ENCODE results near the gene HTR7.

Gene HTR7

GRCh38 chr10:90819911-90820310 is 37.9 kb downstream of the HTR7 start:
- H2AFZ ChIP-seq (ENCODE audit: low read depth, low read length, severe bottlenecking), result no peak overlapping the region
- TF ChIP-seq CTCF (IDR thresholded peaks at IDR 0.05; ENCODE audit: insufficient read depth, low read length, poor library complexity, severe bottlenecking) (no peak), EZH2phosphoT487 (conservative IDR thresholded peaks at IDR 0.05; ENCODE audit: low read length) (no peak)
- H3K36me3 ChIP-seq (ENCODE audit: low read length), result no peaks in the 10 kb centered on the region
- no peaks in the 10 kb centered on the region for H3K9me3 ChIP-seq (ENCODE audit: insufficient read depth, low read length)
- H3K27ac ChIP-seq (ENCODE audit: low read depth, low read length), result no peak overlapping the region
- H3K9ac ChIP-seq (ENCODE audit: low read length), result no peak overlapping the region
- H3K4me2 ChIP-seq (ENCODE audit: low read depth, low read length, poor library complexity, severe bottlenecking), result no peak overlapping the region
- no peak overlapping the region for H3K4me3 ChIP-seq (ENCODE audit: insufficient read depth, low read length, poor library complexity, severe bottlenecking)
- no peaks in the 10 kb centered on the region for H3K27me3 ChIP-seq (ENCODE audit: low read length)
- no peaks in the 10 kb centered on the region for H3K9me2 ChIP-seq (replicated peaks; ENCODE audit: insufficient read depth, low read length)
- no peaks in the 10 kb centered on the region for H3F3A ChIP-seq (ENCODE audit: insufficient read depth)
- H3K79me2 ChIP-seq (ENCODE audit: insufficient read depth, low read length), result no peaks in the 10 kb centered on the region
- H4K20me1 ChIP-seq (ENCODE audit: low read depth, low read length), result no peaks in the 10 kb centered on the region

GRCh38 chr10:90818736-90819135 is 39.1 kb downstream of the HTR7 start:
- Histone ChIP-seq H3K27me3 (ENCODE audit: low read length) (no peaks in the 10 kb centered on the region), H3K79me2 (ENCODE audit: insufficient read depth, low read length) (no peaks in the 10 kb centered on the region), H3K36me3 (ENCODE audit: low read length) (no peaks in the 10 kb centered on the region), H3K9me2 (replicated peaks; ENCODE audit: insufficient read depth, low read length) (no peaks in the 10 kb centered on the region), H3K4me2 (ENCODE audit: low read depth, low read length, poor library complexity, severe bottlenecking) (no peak overlapping the region), H3F3A (ENCODE audit: insufficient read depth) (no peaks in the 10 kb centered on the region), H3K9me3 (ENCODE audit: insufficient read depth, low read length) (no peaks in the 10 kb centered on the region), H2AFZ (ENCODE audit: low read depth, low read length, severe bottlenecking) (no peak overlapping the region), H4K20me1 (ENCODE audit: low read depth, low read length) (no peaks in the 10 kb centered on the region), H3K9ac (ENCODE audit: low read length) (no peak overlapping the region), H3K4me3 (ENCODE audit: insufficient read depth, low read length, poor library complexity, severe bottlenecking) (no peak overlapping the region), H3K27ac (ENCODE audit: low read depth, low read length) (no peak overlapping the region)
- no peak for TF ChIP-seq CTCF (IDR thresholded peaks at IDR 0.05; ENCODE audit: insufficient read depth, low read length, poor library complexity, severe bottlenecking)
- TF ChIP-seq EZH2phosphoT487 (conservative IDR thresholded peaks at IDR 0.05; ENCODE audit: low read length), result no peak

- Histone ChIP-seq H3F3A (ENCODE audit: insufficient read depth) (no peaks in the 10 kb centered on the region), H4K20me1 (ENCODE audit: low read depth, low read length) (no peaks in the 10 kb centered on the region), H2AFZ (ENCODE audit: low read depth, low read length, severe bottlenecking) (no peak overlapping the region), H3K79me2 (ENCODE audit: insufficient read depth, low read length) (no peaks in the 10 kb centered on the region), H3K4me2 (ENCODE audit: low read depth, low read length, poor library complexity, severe bottlenecking) (no peak overlapping the region), H3K36me3 (ENCODE audit: low read length) (no peaks in the 10 kb centered on the region), H3K27me3 (ENCODE audit: low read length) (no peaks in the 10 kb centered on the region), H3K9ac (ENCODE audit: low read length) (no peak overlapping the region), H3K9me3 (ENCODE audit: insufficient read depth, low read length) (no peaks in the 10 kb centered on the region), H3K4me3 (ENCODE audit: insufficient read depth, low read length, poor library complexity, severe bottlenecking) (no peak overlapping the region), H3K27ac (ENCODE audit: low read depth, low read length) (no peak overlapping the region), H3K9me2 (replicated peaks; ENCODE audit: insufficient read depth, low read length) (no peaks in the 10 kb centered on the region)
- no peak for TF ChIP-seq CTCF (IDR thresholded peaks at IDR 0.05; ENCODE audit: insufficient read depth, low read length, poor library complexity, severe bottlenecking)
- no peak for TF ChIP-seq EZH2phosphoT487 (conservative IDR thresholded peaks at IDR 0.05; ENCODE audit: low read length)
Measured at GRCh38 chr10:90817128-90817889, 40.5 kb downstream of the HTR7 start.

All from SU-DHL-6 (cell line).